ENCODE data around the gene SKI.
A peak's percentile ranks its signal among the peaks of the same experiment; 100 is the strongest.
"Not testable (repeated sequence)": the region's sequence is repeated elsewhere in the genome, so short reads cannot be mapped to it uniquely, and the experiment has no call there.

Gene SKI

GRCh38 chr1:2288311-2288710 lies 60.2 kb downstream of the SKI start:
- no peaks in the 10 kb centered on the region for H3K27me3 Mint-ChIP-seq
- H3K4me1 Mint-ChIP-seq, result peaks cover 81% of the 10 kb centered on the region
- H3K27ac Mint-ChIP-seq, result no peak overlapping the region

GRCh38 chr1:2288816-2289536 lies 60.9 kb downstream of the SKI start:
- peak overlapping the region; percentile 77 for H3K27ac Mint-ChIP-seq
- H3K9me3 Mint-ChIP-seq, result no peaks in the 10 kb centered on the region
- H3K4me1 Mint-ChIP-seq, result peaks cover 88% of the 10 kb centered on the region
- H3K36me3 Mint-ChIP-seq, result peaks cover 6% of the 10 kb centered on the region
- H3K27me3 Mint-ChIP-seq, result no peaks in the 10 kb centered on the region
- ATAC-seq, result no peak
- H3K4me3 Mint-ChIP-seq, result no peak overlapping the region

More at GRCh38 chr1:2288311-2288710, 60.2 kb downstream of the SKI start:
- H3K36me3 Mint-ChIP-seq, result no peaks in the 10 kb centered on the region
- no peak overlapping the region for H3K4me3 Mint-ChIP-seq
- H3K9me3 Mint-ChIP-seq, result no peaks in the 10 kb centered on the region
- no peak for ATAC-seq

GRCh38 chr1:2289607-2290006 lies 61.5 kb downstream of the SKI start:
- Mint-ChIP-seq H3K36me3 (peaks cover 7% of the 10 kb centered on the region), H3K9me3 (no peaks in the 10 kb centered on the region), H3K27me3 (no peaks in the 10 kb centered on the region), H3K27ac (peak overlapping the region; percentile 77), H3K4me3 (peak overlapping the region; percentile 72), H3K4me1 (peaks cover 89% of the 10 kb centered on the region)
- no peak for ATAC-seq

- Mint-ChIP-seq H3K36me3 (peaks cover 7% of the 10 kb centered on the region), H3K9me3 (no peaks in the 10 kb centered on the region), H3K27ac (peak overlapping the region; percentile 77), H3K4me3 (peak overlapping the region; percentile 72), H3K27me3 (no peaks in the 10 kb centered on the region), H3K4me1 (peaks cover 87% of the 10 kb centered on the region)
- peak; percentile 52 for ATAC-seq
These were observed 62.1 kb downstream of the SKI start for GRCh38 chr1:2290171-2290578.

- H3K27me3 Mint-ChIP-seq, result no peaks in the 10 kb centered on the region
- ATAC-seq, result peak; percentile 89
- H3K4me1 Mint-ChIP-seq, result peaks cover 89% of the 10 kb centered on the region
- H3K27ac Mint-ChIP-seq, result peak overlapping the region; percentile 77
- no peaks in the 10 kb centered on the region for H3K9me3 Mint-ChIP-seq
- H3K4me3 Mint-ChIP-seq, result peak overlapping the region; percentile 72
- H3K36me3 Mint-ChIP-seq, result peaks cover 7% of the 10 kb centered on the region
These were observed 62.7 kb downstream of the SKI start for GRCh38 chr1:2290595-2291510.

GRCh38 chr1:2291577-2291976 lies 63.5 kb downstream of the SKI start:
- peaks cover 88% of the 10 kb centered on the region for H3K4me1 Mint-ChIP-seq
- ATAC-seq, result no peak
- peaks cover 10% of the 10 kb centered on the region for H3K36me3 Mint-ChIP-seq
- H3K27ac Mint-ChIP-seq, result peak overlapping the region; percentile 77
- H3K9me3 Mint-ChIP-seq, result no peaks in the 10 kb centered on the region
- no peak overlapping the region for H3K4me3 Mint-ChIP-seq
- no peaks in the 10 kb centered on the region for H3K27me3 Mint-ChIP-seq

- Mint-ChIP-seq H3K4me3 (no peak overlapping the region), H3K4me1 (peaks cover 89% of the 10 kb centered on the region), H3K27ac (no peak overlapping the region), H3K27me3 (no peaks in the 10 kb centered on the region), H3K36me3 (peaks cover 13% of the 10 kb centered on the region), H3K9me3 (no peaks in the 10 kb centered on the region)
- ATAC-seq, result no peak
These were observed 64.8 kb downstream of the SKI start for GRCh38 chr1:2292725-2293450.

- no peak overlapping the region for H3K27ac Mint-ChIP-seq
- no peak for ATAC-seq
- H3K36me3 Mint-ChIP-seq, result peaks cover 13% of the 10 kb centered on the region
- H3K9me3 Mint-ChIP-seq, result no peaks in the 10 kb centered on the region
- no peak overlapping the region for H3K4me3 Mint-ChIP-seq
- H3K4me1 Mint-ChIP-seq, result peaks cover 89% of the 10 kb centered on the region
- H3K27me3 Mint-ChIP-seq, result no peaks in the 10 kb centered on the region
These were observed 66.1 kb downstream of the SKI start for GRCh38 chr1:2294033-2294724.

GRCh38 chr1:2294725-2295078 lies 66.6 kb downstream of the SKI start:
- no peak overlapping the region for H3K4me3 Mint-ChIP-seq
- no peaks in the 10 kb centered on the region for H3K27me3 Mint-ChIP-seq
- H3K27ac Mint-ChIP-seq, result no peak overlapping the region
- peaks cover 89% of the 10 kb centered on the region for H3K4me1 Mint-ChIP-seq
- peaks cover 13% of the 10 kb centered on the region for H3K36me3 Mint-ChIP-seq
- H3K9me3 Mint-ChIP-seq, result no peaks in the 10 kb centered on the region
- no peak for ATAC-seq

GRCh38 chr1:2295526-2295925 lies 67.4 kb downstream of the SKI start:
- Mint-ChIP-seq H3K4me3 (no peak overlapping the region), H3K27me3 (no peaks in the 10 kb centered on the region), H3K9me3 (no peaks in the 10 kb centered on the region), H3K4me1 (peaks cover 89% of the 10 kb centered on the region), H3K27ac (no peak overlapping the region), H3K36me3 (peaks cover 13% of the 10 kb centered on the region)
- no peak for ATAC-seq

GRCh38 chr1:2296211-2296610 lies 68.1 kb downstream of the SKI start:
- ATAC-seq, H3K27ac Mint-ChIP-seq, H3K27me3 Mint-ChIP-seq, H3K9me3 Mint-ChIP-seq, H3K4me3 Mint-ChIP-seq: not testable (repeated sequence)
- peaks cover 89% of the 10 kb centered on the region for H3K4me1 Mint-ChIP-seq
- H3K36me3 Mint-ChIP-seq, result peaks cover 13% of the 10 kb centered on the region

GRCh38 chr1:2296614-2297013 lies 68.5 kb downstream of the SKI start:
- no peaks in the 10 kb centered on the region for H3K27me3 Mint-ChIP-seq
- H3K9me3 Mint-ChIP-seq, result no peaks in the 10 kb centered on the region
- no peak overlapping the region for H3K27ac Mint-ChIP-seq
- H3K36me3 Mint-ChIP-seq, result peaks cover 13% of the 10 kb centered on the region
- ATAC-seq, result no peak
- H3K4me1 Mint-ChIP-seq, result peaks cover 89% of the 10 kb centered on the region
- H3K4me3 Mint-ChIP-seq, result no peak overlapping the region

GRCh38 chr1:2297246-2298011 lies 69.3 kb downstream of the SKI start:
- Mint-ChIP-seq H3K27me3 (no peaks in the 10 kb centered on the region), H3K9me3 (no peaks in the 10 kb centered on the region), H3K4me3 (no peak overlapping the region), H3K4me1 (peaks cover 89% of the 10 kb centered on the region), H3K36me3 (peaks cover 13% of the 10 kb centered on the region), H3K27ac (no peak overlapping the region)
- ATAC-seq, result no peak

- Mint-ChIP-seq H3K9me3 (no peaks in the 10 kb centered on the region), H3K27me3 (no peaks in the 10 kb centered on the region), H3K27ac (peak overlapping the region; percentile 86), H3K36me3 (peaks cover 16% of the 10 kb centered on the region), H3K4me1 (peaks cover 86% of the 10 kb centered on the region), H3K4me3 (peak overlapping the region; percentile 3)
- ATAC-seq, result no peak
These were observed 70.6 kb downstream of the SKI start for GRCh38 chr1:2298685-2299084.
